Stimulated activated CD8-positive, alpha-beta memory T cell treated with anti-CD3 and anti-CD28 coated beads, Interleukin-12 subunit alpha, Interleukin-12 subunit beta, amount 100 ng/mL, for 1 hour (primary cell): ENCODE measurements around the gene CRK.
A peak's percentile ranks its signal among the peaks of the same experiment; 100 is the strongest.

Experiments used
- DNase-seq: peaks from one replicate; pipeline ENCODE4 v3.0.0-alpha.2; 2020; ENCODE audit warnings: low read depth

CRK gene

DNA sequence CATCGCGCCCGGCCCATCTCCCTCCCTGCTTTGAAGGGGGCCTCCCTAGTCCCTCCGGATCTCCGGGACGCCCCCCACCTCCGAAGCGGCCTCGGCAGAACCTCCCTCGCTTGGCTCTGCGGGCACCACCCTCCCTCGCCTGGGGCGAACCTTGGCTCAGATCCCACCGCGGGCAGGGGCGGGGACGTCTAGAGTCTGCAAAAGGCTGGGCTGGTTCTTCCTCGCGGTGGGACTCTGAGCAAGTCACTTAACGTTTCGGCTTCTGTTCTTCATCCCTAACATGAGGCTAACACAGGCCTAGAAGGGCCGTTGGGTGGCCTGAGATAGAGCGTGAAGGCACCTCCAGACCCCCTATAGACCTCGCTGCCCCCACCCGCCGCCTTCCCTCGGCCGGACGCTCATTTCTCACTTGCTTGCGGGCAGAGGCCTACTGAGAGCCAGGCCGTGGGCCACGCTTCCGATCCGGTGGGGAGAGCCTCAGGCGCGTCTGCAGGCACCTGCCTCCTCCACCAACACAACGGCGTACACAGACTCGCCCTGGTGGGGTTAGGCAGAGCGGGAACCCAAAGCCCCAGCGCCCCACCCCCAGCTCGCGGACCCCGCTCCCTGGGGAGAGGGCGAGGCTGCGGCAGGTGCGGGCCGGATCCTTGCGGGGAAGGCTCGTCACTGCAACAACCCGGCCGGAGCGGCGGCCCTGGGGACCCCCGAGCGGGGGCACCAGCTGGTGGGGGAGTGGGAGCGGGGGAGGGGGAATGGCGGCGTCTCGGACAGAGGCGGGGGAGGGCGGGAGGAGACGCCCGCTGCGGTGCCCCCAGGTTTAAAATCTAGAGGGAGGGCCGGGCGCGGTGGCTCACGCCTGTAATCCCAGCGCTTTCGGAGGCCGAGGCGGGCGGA, 31.0 kb upstream of the CRK start:
- peak; percentile 62 for DNase-seq

- DNase-seq: no peak
Observed at GRCh38 chr17:1485423-1486376, 29.7 kb upstream of the CRK start.

DNA sequence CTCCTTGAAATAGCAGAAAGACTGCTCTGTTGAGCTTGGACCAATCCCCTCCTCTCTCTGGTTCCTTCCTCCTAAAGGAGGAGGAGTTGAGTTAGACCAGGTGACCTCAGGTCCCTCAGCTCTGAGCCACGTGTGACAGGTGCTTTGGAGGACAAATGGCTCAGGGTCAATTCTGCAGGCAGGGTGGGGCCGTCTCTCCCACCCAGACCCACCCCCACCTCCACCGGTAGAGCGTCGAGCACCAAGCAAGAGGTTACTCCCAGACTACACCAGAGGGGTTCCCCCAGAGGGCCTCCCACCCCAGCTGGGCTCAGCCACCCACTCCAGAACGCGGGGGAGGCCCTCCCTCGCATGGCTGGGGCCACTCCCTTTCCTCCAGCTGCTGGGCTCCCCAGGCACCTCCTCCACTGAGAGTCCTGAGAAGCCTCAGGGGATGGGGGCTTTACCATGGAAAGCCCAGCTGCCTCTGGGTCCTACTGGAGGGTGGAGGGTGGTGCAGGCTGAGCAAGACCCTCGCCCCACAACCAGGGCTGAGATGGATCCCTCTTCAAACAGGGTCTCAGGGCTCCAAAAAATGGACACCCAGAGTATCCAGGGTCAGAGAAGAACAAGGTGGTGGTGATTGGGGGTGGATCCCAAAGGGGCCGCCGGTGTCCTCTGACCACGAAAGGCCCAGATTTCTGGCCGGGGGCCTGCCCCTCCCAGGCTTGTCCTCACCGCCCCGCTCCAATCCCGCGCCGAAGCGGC, 28.8 kb upstream of the CRK start:
- no peak for DNase-seq

DNA sequence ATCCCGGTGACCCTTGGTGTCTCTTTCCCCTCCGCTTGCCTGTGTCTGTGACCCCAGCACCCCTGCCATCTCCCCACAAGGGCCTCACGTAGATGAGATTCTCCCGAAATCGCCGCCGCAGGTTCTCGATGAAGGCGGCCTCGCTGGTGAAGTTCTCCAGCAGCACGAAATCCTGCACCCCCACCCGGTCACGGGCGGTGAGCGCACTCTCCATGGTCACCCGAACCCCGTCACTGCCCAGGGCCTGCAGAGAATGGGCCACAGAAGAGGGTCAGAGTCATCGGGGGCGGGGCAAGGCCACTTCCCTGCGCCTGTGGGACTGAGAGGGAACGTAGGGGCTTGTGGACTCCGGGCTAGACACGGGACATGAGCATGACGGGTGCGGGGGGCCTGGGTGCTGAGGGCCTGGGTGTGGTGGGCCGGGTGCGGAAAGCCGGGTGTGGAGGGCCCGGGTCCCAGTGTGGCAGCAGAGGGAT, 28.1 kb upstream of the CRK start:
- no peak for DNase-seq

DNA sequence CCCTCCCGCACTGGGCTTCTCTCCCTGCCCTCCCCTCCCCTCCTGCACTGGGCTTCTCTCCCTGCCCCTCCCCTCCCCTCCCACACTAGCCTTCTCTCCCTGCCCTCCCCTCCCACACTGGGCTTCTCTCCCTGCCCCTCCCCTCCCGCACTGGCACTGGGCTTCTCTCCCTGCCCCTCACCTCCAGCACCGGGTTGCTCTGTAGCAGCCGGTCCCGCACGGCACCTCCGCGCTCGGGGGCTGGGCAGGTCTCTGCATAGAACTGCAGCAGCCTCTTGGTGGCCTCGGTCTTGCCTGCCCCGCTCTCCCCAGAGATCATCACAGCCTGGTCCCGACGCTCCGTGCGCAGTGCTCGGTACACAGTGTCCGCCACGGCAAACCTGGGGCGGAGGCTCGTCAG, 26.6 kb upstream of the CRK start:
- DNase-seq: no peak

GRCh38 chr17:1481736-1482135, 25.7 kb upstream of the CRK start:
- DNase-seq: no peak

- DNase-seq: no peak
Observed at GRCh38 chr17:1480747-1481465, 24.9 kb upstream of the CRK start.

DNA sequence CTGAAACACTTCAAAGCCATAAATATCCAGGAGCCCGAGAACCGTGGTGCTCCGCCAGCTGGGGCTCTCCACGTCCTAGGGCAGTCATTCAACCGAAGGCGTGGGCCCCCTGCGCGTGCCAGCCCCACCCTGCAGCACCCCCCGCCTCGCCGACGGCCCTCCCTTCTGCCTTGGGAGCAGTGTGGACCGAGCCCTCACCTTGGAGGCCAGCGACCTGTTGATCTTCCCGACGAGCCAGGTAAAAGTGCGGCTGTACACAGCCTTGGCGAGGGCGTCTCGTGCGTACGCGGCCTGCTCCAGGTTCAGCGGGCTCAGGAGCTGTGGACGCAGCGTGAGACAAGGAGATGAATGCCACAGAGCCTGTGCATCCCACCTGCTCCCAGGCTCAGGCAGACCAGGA, 22.4 kb upstream of the CRK start:
- no peak for DNase-seq

DNA sequence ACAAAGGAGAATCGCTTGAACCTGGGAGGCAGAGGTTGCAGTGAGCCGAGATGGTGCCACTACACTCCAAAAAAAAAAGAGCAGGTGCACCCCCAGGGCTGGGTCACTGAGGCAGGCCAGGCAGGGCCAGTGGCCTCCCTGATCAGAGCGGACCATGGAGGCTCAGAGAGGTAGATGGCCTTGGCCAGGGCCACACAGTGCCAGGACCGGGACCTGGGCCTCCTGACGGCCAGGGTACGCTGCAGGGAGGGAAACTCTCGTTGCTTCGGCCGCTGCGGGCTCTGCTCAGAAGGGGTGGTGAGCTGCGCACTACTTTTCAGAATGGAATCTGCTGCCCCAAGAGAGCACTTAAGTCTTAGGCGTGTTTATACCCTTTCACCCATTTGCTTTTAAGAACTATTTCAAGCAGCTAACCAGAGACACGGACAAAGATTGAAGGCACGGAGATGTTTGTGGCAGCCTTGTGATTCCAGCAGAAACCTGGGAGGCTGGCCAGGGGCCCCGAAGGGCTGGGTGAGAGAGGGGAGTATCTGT, 19.4 kb upstream of the CRK start:
- no peak for DNase-seq

GRCh38 chr17:1474402-1475189, 18.6 kb upstream of the CRK start:
- DNase-seq: no peak

DNA sequence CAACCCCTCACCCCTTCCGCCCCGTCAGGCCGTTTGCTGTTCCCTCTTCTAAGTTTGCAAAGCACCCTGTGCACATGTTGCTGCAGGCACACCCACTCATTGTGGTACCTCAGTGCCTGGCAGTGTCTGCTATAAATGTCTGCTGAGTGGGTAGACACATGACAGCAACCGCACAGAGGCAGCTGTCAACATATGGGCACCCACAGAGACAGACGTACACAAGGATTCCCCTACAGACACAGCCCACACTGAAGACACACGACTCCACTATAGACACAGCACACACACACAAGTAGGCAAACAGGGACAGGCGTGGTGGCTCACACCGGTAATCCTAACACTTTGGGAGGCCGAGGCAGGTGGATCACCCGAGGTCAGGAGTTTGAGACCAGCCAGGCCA, 17.8 kb upstream of the CRK start:
- DNase-seq: no peak

DNA sequence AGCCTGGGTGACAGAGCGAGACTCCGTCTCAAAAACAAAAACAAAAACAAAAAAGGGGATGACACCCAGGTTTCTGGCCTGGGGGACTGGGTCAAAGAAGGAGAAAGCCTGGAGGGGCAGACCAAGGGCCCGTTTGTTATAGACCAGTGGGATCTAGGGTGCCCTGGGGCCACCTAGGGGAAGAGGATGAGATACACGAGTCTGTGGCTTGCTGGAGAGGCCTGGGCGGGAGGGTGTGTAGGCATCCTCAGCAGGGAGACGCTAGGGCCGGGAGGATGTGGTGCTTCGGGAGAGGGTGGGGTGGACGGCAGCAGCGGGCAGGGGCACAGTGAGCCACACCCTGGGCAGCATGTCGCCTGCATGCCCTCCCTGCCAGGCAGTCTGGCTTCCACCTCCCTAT, 17.1 kb upstream of the CRK start:
- DNase-seq: no peak

DNA sequence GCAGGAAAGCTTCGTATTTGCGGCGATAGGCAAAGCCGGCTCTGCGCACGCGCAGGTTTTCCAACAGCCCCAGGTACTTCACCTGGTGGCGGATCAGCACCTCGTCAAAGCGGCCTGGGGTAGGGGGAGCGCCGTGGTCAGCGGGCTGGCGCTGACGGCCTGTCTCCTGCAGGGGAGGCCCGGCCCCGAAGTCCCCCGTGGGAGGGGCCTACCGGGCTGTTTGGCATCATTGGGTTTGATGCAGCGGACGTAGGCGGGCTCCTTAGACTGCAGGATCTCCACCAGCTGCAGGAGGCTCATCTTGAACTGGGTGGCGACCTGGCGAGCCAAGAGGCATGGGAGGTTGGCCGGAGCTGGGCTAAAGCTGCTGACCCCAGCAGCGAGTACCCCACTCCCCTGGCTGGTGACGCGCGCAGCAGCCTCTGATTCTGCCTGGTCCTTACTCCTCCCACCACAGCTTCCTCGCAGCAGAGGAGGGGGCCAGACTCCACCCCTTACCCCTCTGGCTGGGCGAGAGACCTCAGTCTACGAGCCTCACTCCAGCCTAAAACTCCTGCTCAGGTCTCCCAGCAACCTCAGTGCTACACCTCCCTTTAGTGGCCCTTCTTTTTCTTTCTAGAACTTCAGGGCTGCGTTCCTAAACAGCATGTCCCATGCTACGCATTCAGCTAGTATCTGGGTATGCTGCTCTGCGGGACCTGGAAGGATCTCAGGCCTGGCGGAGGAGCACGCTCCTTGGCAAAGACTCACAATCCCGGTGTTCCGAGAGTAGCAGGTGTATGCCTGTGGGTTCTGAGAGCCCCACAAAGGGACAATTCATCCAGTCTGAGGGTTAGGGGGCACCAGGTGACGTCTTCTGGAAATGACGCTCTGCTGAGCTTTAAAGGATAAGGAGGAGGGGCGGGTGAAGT, 16.1 kb upstream of the CRK start:
- DNase-seq: no peak

- DNase-seq: no peak
Observed at GRCh38 chr17:1471490-1471889, 15.5 kb upstream of the CRK start.

DNA sequence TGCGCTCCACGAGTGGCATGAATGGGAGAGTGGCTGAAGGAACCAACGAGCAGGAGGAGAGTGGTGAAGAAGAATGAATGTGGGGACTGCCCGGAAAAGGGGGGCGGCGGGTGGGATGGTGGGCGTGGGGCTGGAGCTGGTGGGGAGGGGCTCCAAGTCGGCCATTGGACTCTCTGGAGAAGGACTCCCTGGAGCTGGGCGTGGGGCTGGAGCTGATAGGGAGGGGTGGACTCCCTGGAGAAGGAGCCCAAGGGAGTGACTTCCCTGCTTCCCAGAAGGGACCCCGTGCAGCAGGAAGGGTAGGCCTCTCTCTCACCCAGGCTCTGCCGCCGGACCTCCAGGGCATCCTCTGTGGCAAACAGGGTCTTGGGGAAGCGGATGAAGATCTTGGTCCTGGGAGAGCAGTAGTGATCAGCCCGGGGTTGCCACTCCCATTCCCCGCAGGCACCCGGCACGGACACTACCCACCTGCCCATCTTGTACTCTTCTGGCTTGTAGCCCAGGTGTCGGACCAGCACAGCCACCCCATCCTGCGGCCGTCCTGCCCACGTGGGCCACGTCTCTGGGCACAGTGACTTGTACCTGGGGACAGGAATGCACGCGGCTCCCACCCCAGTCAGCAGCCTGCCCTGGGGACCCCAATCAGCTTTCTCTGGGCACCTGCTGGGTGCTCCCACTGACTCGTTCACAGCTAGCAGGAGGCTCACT, 14.9 kb upstream of the CRK start:
- no peak for DNase-seq

- no peak for DNase-seq
Observed at GRCh38 chr17:1470071-1470754, 14.2 kb upstream of the CRK start.

- no peak for DNase-seq
Observed at GRCh38 chr17:1469231-1469852, 13.3 kb upstream of the CRK start.
